ENCODE measurements around the gene DOCK3.
"Not testable (repeated sequence)": the region's sequence is repeated elsewhere in the genome, so short reads cannot be mapped to it uniquely, and the experiment has no call there.

The DOCK3 gene

GRCh38 chr3:50662408-50662807 is 12.3 kb upstream of the DOCK3 start:
- no peak overlapping the region for H3K4me3 ChIP-seq (ENCODE audit: low read depth, low read length)
- TF ChIP-seq CTCF (IDR thresholded peaks at IDR 0.05; ENCODE audit: insufficient read depth, low read depth, low read length, missing control alignments), result no peak
- no peak for DNase-seq (ENCODE audit: low read depth)

GRCh38 chr3:50665081-50665840 is 9.5 kb upstream of the DOCK3 start:
- no peak for TF ChIP-seq CTCF (IDR thresholded peaks at IDR 0.05; ENCODE audit: insufficient read depth, low read depth, low read length, missing control alignments)
- no peak overlapping the region for H3K4me3 ChIP-seq (ENCODE audit: low read depth, low read length)
- no peak for DNase-seq (ENCODE audit: low read depth)

GRCh38 chr3:50665841-50666115 is 8.9 kb upstream of the DOCK3 start:
- not testable (repeated sequence) for DNase-seq (ENCODE audit: low read depth); H3K4me3 ChIP-seq (ENCODE audit: low read depth, low read length)

GRCh38 chr3:50666837-50667236 is 7.9 kb upstream of the DOCK3 start:
- TF ChIP-seq CTCF (IDR thresholded peaks at IDR 0.05; ENCODE audit: insufficient read depth, low read depth, low read length, missing control alignments), result no peak
- no peak for DNase-seq (ENCODE audit: low read depth)
- no peak overlapping the region for H3K4me3 ChIP-seq (ENCODE audit: low read depth, low read length)

DNA sequence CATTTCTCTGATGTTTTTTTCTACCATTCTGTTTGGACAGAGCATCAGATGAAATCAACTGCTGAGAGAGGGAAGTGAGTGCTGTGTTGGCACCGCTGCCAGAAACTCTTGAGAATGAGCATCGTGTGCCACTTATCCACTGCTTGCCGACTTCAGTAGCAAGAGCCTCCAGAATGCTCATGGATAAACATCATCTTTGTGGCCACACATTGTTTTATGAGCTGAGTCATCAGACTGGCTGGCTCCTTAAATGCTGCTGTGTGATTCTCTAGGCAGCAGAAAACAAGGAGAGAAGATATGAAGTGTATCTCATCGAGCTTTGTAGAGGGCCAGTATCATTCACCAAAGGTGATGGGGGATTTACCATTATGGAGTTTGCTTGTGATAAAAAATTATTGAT is 3.4 kb upstream of the DOCK3 start:
- DNase-seq (ENCODE audit: low read depth), result no peak
- TF ChIP-seq CTCF (IDR thresholded peaks at IDR 0.05; ENCODE audit: insufficient read depth, low read depth, low read length, missing control alignments), result no peak
- no peak overlapping the region for H3K4me3 ChIP-seq (ENCODE audit: low read depth, low read length)

GRCh38 chr3:50672656-50673055 is 2.1 kb upstream of the DOCK3 start:
- no peak for TF ChIP-seq CTCF (IDR thresholded peaks at IDR 0.05; ENCODE audit: insufficient read depth, low read depth, low read length, missing control alignments)
- DNase-seq (ENCODE audit: low read depth), result no peak

GRCh38 chr3:50673931-50674330 is 796 bp upstream of the DOCK3 start:
- TF ChIP-seq CTCF (IDR thresholded peaks at IDR 0.05; ENCODE audit: insufficient read depth, low read depth, low read length, missing control alignments), result no peak
- no peak overlapping the region for H3K4me3 ChIP-seq (ENCODE audit: low read depth, low read length)
- DNase-seq (ENCODE audit: low read depth), result no peak

More at GRCh38 chr3:50672656-50673055, 2.1 kb upstream of the DOCK3 start:
- no peak overlapping the region for H3K4me3 ChIP-seq (ENCODE audit: low read depth, low read length)
